ENCODE results near the gene SRL. TPM values are rescaled to one million over a fixed set of nuclear protein-coding genes. Genes with fewer than 3 reads are reported as not detected.

Gene SRL
- total and polyA plus RNA-seq, 10 donors = 0.57 to 5.8 (median 3.1) TPM

DNA sequence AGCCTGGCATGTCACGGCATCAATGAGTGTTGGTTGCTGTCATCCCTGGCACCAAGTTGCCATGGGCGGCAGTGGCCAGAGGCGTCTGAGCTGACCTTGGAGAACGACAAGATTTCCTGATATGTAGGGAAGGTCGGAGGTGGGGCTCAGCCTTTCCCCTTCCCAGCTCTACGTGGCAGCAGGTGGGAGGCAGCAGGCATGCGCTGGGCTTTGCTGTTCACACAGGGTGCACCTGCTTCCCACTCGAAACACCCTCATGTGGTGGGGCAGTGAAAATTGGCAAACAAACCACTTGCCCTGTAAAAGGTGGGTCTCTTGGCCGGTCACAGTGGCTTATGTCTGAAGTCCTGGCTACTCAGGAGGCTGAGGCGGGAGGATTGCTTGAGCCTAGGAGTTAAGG lies 43.3 kb upstream of the SRL start:
- no peaks in the 10 kb centered on the region for H3K36me3 ChIP-seq
- H3K27ac ChIP-seq = no peak overlapping the region
- intact Hi-C loops (cut with DNase I; ENCODE audit: low total_unique reads) = loop anchor here (5.0 kb wide), 1 partner anchor 47 kb away; no protein-coding TSS in a partner anchor
- TF ChIP-seq POLR2AphosphoS5 (IDR thresholded peaks at IDR 0.05) (no peak), POLR2A (IDR thresholded peaks at IDR 0.05) (no peak)
- TF ChIP-seq, protein P1, sequence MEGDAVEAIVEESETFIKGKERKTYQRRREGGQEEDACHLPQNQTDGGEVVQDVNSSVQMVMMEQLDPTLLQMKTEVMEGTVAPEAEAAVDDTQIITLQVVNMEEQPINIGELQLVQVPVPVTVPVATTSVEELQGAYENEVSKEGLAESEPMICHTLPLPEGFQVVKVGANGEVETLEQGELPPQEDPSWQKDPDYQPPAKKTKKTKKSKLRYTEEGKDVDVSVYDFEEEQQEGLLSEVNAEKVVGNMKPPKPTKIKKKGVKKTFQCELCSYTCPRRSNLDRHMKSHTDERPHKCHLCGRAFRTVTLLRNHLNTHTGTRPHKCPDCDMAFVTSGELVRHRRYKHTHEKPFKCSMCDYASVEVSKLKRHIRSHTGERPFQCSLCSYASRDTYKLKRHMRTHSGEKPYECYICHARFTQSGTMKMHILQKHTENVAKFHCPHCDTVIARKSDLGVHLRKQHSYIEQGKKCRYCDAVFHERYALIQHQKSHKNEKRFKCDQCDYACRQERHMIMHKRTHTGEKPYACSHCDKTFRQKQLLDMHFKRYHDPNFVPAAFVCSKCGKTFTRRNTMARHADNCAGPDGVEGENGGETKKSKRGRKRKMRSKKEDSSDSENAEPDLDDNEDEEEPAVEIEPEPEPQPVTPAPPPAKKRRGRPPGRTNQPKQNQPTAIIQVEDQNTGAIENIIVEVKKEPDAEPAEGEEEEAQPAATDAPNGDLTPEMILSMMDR (IDR thresholded peaks at IDR 0.05 in 8 of 11, conservative IDR thresholded peaks at IDR 0.05 in 3 of 11) = no peak
- H3K9me3 ChIP-seq = no peaks in the 10 kb centered on the region
- no peak overlapping the region for H3K4me3 ChIP-seq
- peaks cover 6 to 13% (median 10%) of the 10 kb centered on the region in 6 donors for H3K4me1 ChIP-seq
- peaks cover 0 to 21% (median 0%) of the 10 kb centered on the region in 7 donors for H3K27me3 ChIP-seq (replicated peaks in 1 of 7)
- 63 to 87% (median 76%) methylated on average over 10 of the region's 10 CpGs for WGBS, 5 donors
- no peak for DNase-seq

DNA sequence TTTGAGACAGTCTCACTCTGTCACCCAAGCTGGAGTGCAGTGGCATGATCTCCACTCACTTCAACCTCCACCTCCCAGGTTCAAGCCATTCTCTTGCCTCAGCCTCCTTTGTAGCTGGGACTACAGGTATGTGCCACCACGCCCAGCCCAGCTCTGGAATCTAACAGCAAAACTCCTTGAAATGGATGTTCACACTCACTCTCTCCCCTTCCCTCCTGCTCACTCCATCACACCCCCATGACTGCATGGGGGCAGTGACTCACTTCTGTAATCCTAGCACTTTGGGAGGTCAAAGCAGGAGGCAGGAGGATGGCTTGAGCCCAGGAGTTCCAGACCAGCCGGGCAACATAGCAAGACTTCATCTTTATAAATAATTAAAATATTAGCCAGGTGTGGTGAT lies 42.1 kb upstream of the SRL start:
- intact Hi-C loops (cut with DNase I; ENCODE audit: low total_unique reads) = no loop called here
- Histone ChIP-seq H3K4me3 (no peak overlapping the region), H3K4me1 (peaks cover 6 to 11% (median 9%) of the 10 kb centered on the region in 6 donors), H3K36me3 (no peaks in the 10 kb centered on the region), H3K9me3 (no peaks in the 10 kb centered on the region), H3K27me3 (replicated peaks in 1 of 7) (peaks cover 0 to 15% (median 0%) of the 10 kb centered on the region in 7 donors), H3K27ac (no peak overlapping the region)
- WGBS, 5 donors = 85 to 97% (median 86%) methylated on average over 2 of the region's 2 CpGs
- TF ChIP-seq, protein P1 (IDR thresholded peaks at IDR 0.05 in 8 of 11, conservative IDR thresholded peaks at IDR 0.05 in 3 of 11) = no peak
- TF ChIP-seq POLR2A (IDR thresholded peaks at IDR 0.05) = no peak
- no peak for TF ChIP-seq POLR2AphosphoS5 (IDR thresholded peaks at IDR 0.05)
- DNase-seq = no peak

DNA sequence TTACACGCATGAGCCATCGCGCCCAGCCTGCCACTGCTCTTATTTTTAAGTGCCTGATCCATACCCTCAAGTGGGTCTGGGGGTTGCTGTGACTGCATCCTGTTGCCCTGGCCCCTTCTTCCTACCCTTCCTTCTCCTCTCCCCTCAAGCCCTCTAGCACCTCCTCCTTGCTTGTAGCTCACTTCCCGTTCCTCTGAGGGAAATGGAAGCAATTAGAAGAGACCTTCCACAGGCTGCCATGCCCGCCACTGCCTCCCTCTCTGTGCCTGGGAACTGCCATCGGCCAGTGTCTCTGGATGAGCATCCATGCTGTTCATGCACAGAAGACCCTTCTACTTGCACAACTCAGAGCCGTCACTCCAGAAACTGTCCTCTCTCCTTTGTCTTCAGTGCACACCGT lies 41.6 kb upstream of the SRL start:
- Histone ChIP-seq H3K27me3 (replicated peaks in 1 of 7) (peaks cover 0 to 10% (median 0%) of the 10 kb centered on the region in 7 donors), H3K4me3 (no peak overlapping the region), H3K4me1 (peaks cover 4 to 7% (median 5%) of the 10 kb centered on the region in 6 donors), H3K27ac (no peak overlapping the region), H3K9me3 (no peaks in the 10 kb centered on the region), H3K36me3 (no peaks in the 10 kb centered on the region)
- no peak for DNase-seq
- WGBS, 5 donors = 66 to 78% (median 77%) methylated on average over 8 of the region's 8 CpGs
- intact Hi-C loops (cut with DNase I; ENCODE audit: low total_unique reads) = no loop called here
- TF ChIP-seq POLR2AphosphoS5 (IDR thresholded peaks at IDR 0.05) (no peak), POLR2A (IDR thresholded peaks at IDR 0.05) (no peak)
- TF ChIP-seq, protein P1 (IDR thresholded peaks at IDR 0.05 in 8 of 11, conservative IDR thresholded peaks at IDR 0.05 in 3 of 11) = no peak

DNA sequence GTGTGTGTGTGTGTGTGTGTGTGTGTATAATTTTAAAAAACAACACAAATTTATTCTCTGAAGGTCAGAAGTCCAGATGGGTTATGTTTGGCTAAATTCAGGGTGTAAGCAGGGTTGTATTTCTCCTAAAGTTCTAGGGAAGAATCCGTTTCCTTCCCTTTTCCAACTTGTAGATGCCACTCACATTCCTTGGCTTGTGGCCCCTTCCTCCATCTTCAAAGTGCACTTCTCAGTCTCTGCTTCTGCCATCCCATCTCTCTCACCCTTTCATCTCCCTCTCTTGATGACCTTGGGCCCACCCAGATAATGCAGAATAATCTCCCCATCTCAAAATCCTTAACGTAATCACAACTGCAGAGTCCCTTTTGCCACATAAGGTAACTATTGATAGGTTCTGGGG lies 38.7 kb upstream of the SRL start:
- WGBS, 5 donors = 87 to 100% (median 92%) methylated on average over 2 of the region's 2 CpGs
- no peaks in the 10 kb centered on the region for H3K9me3 ChIP-seq
- H3K27me3 ChIP-seq (replicated peaks in 1 of 7) = peaks cover 0 to 9% (median 0%) of the 10 kb centered on the region in 7 donors
- no peak for DNase-seq
- no peak overlapping the region for H3K27ac ChIP-seq
- no peak overlapping the region for H3K4me3 ChIP-seq
- H3K4me1 ChIP-seq = no peaks in the 10 kb centered on the region
- intact Hi-C loops (cut with DNase I; ENCODE audit: low total_unique reads) = no loop called here
- TF ChIP-seq POLR2AphosphoS5 (IDR thresholded peaks at IDR 0.05) = no peak
- TF ChIP-seq, protein P1 (IDR thresholded peaks at IDR 0.05 in 8 of 11, conservative IDR thresholded peaks at IDR 0.05 in 3 of 11) = no peak
- no peak for TF ChIP-seq POLR2A (IDR thresholded peaks at IDR 0.05)
- no peaks in the 10 kb centered on the region for H3K36me3 ChIP-seq
